KBM-7 (cell line): ENCODE data around the gene ZNF430.
"Not testable (repeated sequence)": the region's sequence is repeated elsewhere in the genome, so short reads cannot be mapped to it uniquely, and the experiment has no call there.

Experiments
- DNase-seq: peaks from one replicate; pipeline ENCODE4 v3.0.0-alpha.2; 2015
- in situ Hi-C: fragments of 300-500 bp; cut with MboI; formaldehyde crosslinking; loops from 2 replicates; pipeline ENCODE4 v1.14.3; 2020; ENCODE audit warnings: low sequenced_read_pairs, low pct_unique_long_range_greater_than_20kb, mixed read lengths

The ZNF430 gene

GRCh38 chr19:21020298-21021227 lies at the start of gene ZNF430:
Gene ZNF430, plus strand, starts transcription at chr19:21020657. Its CDS starts 144 bp downstream, at chr19:21020801.
- in situ Hi-C loops, result no loop called here
- DNase-seq, result peak; percentile 7

GRCh38 chr19:20992788-20993187 lies 27.7 kb upstream of the ZNF430 start:
- in situ Hi-C loops, DNase-seq: not testable (repeated sequence)

GRCh38 chr19:20999731-21000352 lies 20.6 kb upstream of the ZNF430 start:
- in situ Hi-C loops, result no loop called here
- no peak for DNase-seq

GRCh38 chr19:21021238-21021637 lies 781 bp downstream of the ZNF430 start:
- DNase-seq, in situ Hi-C loops: not testable (repeated sequence)

GRCh38 chr19:21022996-21023395 lies 2.5 kb downstream of the ZNF430 start:
- in situ Hi-C loops, result no loop called here
- DNase-seq, result no peak

GRCh38 chr19:21023901-21024300 lies 3.4 kb downstream of the ZNF430 start:
- DNase-seq, result no peak
- in situ Hi-C loops, result no loop called here

- no peak for DNase-seq
- in situ Hi-C loops, result no loop called here
Observed at GRCh38 chr19:21028969-21029268, 8.5 kb downstream of the ZNF430 start.

- in situ Hi-C loops, result no loop called here
- no peak for DNase-seq
Observed at GRCh38 chr19:21045028-21045427, 24.6 kb downstream of the ZNF430 start.

GRCh38 chr19:21046489-21046888 lies 26.0 kb downstream of the ZNF430 start:
- in situ Hi-C loops, result no loop called here
- no peak for DNase-seq

- no peak for DNase-seq
Observed at GRCh38 chr19:21047716-21048115, 27.3 kb downstream of the ZNF430 start.

GRCh38 chr19:21052902-21053301 lies 32.4 kb downstream of the ZNF430 start:
- in situ Hi-C loops, result no loop called here
- no peak for DNase-seq

More at GRCh38 chr19:21047716-21048115, 27.3 kb downstream of the ZNF430 start:
- in situ Hi-C loops, result no loop called here

- in situ Hi-C loops, result no loop called here
- DNase-seq, result no peak
Observed at GRCh38 chr19:21065336-21065735, 44.9 kb downstream of the ZNF430 start.

- DNase-seq, result no peak
- in situ Hi-C loops, result no loop called here
Observed at GRCh38 chr19:21082011-21082975, 61.8 kb downstream of the ZNF430 start, which contains the start of gene ZNF714. Gene ZNF714, plus strand, starts transcription at chr19:21082203. Its CDS starts 16,066 bp downstream, at chr19:21098269.

GRCh38 chr19:21084343-21084742 lies 63.9 kb downstream of the ZNF430 start:
- in situ Hi-C loops, result no loop called here
- no peak for DNase-seq

GRCh38 chr19:21087871-21088270 lies 67.4 kb downstream of the ZNF430 start:
- DNase-seq, result no peak
- in situ Hi-C loops, result no loop called here

GRCh38 chr19:21092109-21092508 lies 71.7 kb downstream of the ZNF430 start:
- in situ Hi-C loops, result no loop called here

GRCh38 chr19:21094347-21095025 lies 74.0 kb downstream of the ZNF430 start:
- in situ Hi-C loops, result no loop called here
- no peak for DNase-seq

More at GRCh38 chr19:21092109-21092508, 71.7 kb downstream of the ZNF430 start:
- no peak for DNase-seq

- DNase-seq, result no peak
- in situ Hi-C loops, result no loop called here
Observed at GRCh38 chr19:21098291-21098690, 77.8 kb downstream of the ZNF430 start.
